Spleen (tissue), 11 donors: Measurements from ENCODE around the gene HOXD4. TPM values are rescaled to one million over a fixed set of nuclear protein-coding genes. Genes with fewer than 3 reads are reported as not detected.
A peak's percentile ranks its signal among the peaks of the same experiment; 100 is the strongest.

Experiments
- DNase-seq: peaks from one replicate; pipeline ENCODE4 v3.0.0-alpha.2; 2020
- H3K27ac ChIP-seq, 8 donors: fragments of 200-600 bp; sonication (generic) in 7 of 8; 1 replicate in 4 of 8; 2 replicates in 4 of 8; pipeline versions ENCODE4 v1.5.0 to v1.8.0; 2016 to 2021; ENCODE audit warnings: inconsistent platforms in 4 of 8, mild to moderate bottlenecking in 4 of 8, moderate library complexity in 1 of 8
- H3K27me3 ChIP-seq, 7 donors: fragments of 200-600 bp; sonication (generic) in 6 of 7; replicated peaks in 1 of 7; 1 replicate in 4 of 7; 2 replicates in 3 of 7; pipeline versions ENCODE4 v1.5.0 to v1.8.0; 2016 to 2021; ENCODE audit warnings: inconsistent platforms in 3 of 7, mild to moderate bottlenecking in 1 of 7
- H3K36me3 ChIP-seq, 6 donors: fragments of 200-600 bp; sonication (generic) in 5 of 6; 1 replicate in 4 of 6; 2 replicates in 2 of 6; pipeline versions ENCODE4 v1.5.0 to v1.8.0; 2016 to 2021; ENCODE audit warnings: inconsistent platforms in 2 of 6
- H3K4me1 ChIP-seq, 6 donors: fragments of 200-600 bp; sonication (generic) in 5 of 6; 1 replicate in 3 of 6; 2 replicates in 3 of 6; pipeline versions ENCODE4 v1.5.0 to v1.8.0; 2016 to 2021; ENCODE audit warnings: inconsistent platforms in 3 of 6
- H3K4me3 ChIP-seq, 8 donors: fragments of 200-600 bp; sonication (generic) in 7 of 8; 1 replicate in 4 of 8; 2 replicates in 4 of 8; pipeline versions ENCODE4 v1.5.0 to v1.8.0; 2016 to 2021; ENCODE audit warnings: inconsistent platforms in 4 of 8, mild to moderate bottlenecking in 4 of 8, moderate library complexity in 2 of 8
- H3K9me3 ChIP-seq, 8 donors: fragments of 200-600 bp; sonication (generic) in 7 of 8; 1 replicate in 4 of 8; 2 replicates in 4 of 8; pipeline versions ENCODE4 v1.5.0 to v1.8.0; 2016 to 2021; ENCODE audit warnings: inconsistent platforms in 4 of 8
- CTCF ChIP-seq, 11 experiments: fragments of 200-600 bp in 7 of 11; fragments of 450-650 bp in 4 of 11; sonication (generic) in 4 of 11; IDR thresholded peaks in 8 of 11; conservative IDR thresholded peaks in 3 of 11; 1 replicate in 7 of 11; 2 replicates in 4 of 11; pipeline versions ENCODE4 v1.4.0 to v1.8.0; 2016 to 2021; ENCODE audit warnings: antibody characterized with exemption in 11 of 11, inconsistent platforms in 4 of 11, mild to moderate bottlenecking in 1 of 11
- POLR2A ChIP-seq, 3 donors: fragments of 450-650 bp; IDR thresholded peaks; one replicate each; pipeline ENCODE4 v1.5.1; 2017; ENCODE audit warnings: antibody characterized with exemption in 3 of 3, mild to moderate bottlenecking in 1 of 3
- POLR2AphosphoS5 ChIP-seq, 3 donors: sonication (generic); formaldehyde crosslinking; IDR thresholded peaks; one replicate each; pipeline ENCODE4 v1.5.1; 2017; ENCODE audit warnings: antibody characterized with exemption in 3 of 3
- WGBS, 5 donors: extraction: QIAGEN DNeasy Blood & Tissue Kit in 3 of 5; methylation state at CpG; one replicate each; pipeline versions ENCODE4 v1.1.5 to v1.1.7; 2013 to 2018; 5-methylcytosine and 5-hydroxymethylcytosine counted together
- intact Hi-C: fragments of 100-400 bp; cut with DNase I; formaldehyde crosslinking; loops from one replicate; pipeline ENCODE4 v1.15.0; 2023; ENCODE audit warnings: low total_unique reads
- polyA plus RNA-seq, 3 donors: library from polyadenylated mRNA; stranded (reverse); fragments of 200-250 nt; gene quantifications; one replicate each; pipeline ENCODE4 v1.2.1, GENCODE V29; 2013
- total RNA-seq, 7 donors: library from RNA; depleted of rRNA in 3 of 7; stranded (reverse); fragments of >200 nt in 3 of 7; fragmentation: NEBNext Ultra II Directional in 4 of 7; extraction: Animal tissue kit (Norgen Biotek cat#: 25700) in 4 of 7; gene quantifications; one replicate each; pipeline versions ENCODE4 v1.1.0 to v1.2.1, GENCODE V29; 2016 to 2021
- donor health status: healthy with polysubstance abuse.
- donor health status: DM: no; HTN: no; CAD: no; lungs with moderate emphysema.
- donor health status: DM: no; HTN: no; CAD: no.
- donor health status: Bipolar disorder and iron deficiency.
- donor health status: healthy.
- donor health status: DM: no; HTN: no; CAD: no.
- donor health status: DM: yes; HTN: yes; CAD: no.

The HOXD4 gene
- total and polyA plus RNA-seq, 10 donors: 0.88 to 9.8 (median 6.5) TPM

- 17 to 43% (median 30%) methylated on average over 36 to 60 of the region's 60 CpGs for WGBS, 5 donors
- H3K36me3 ChIP-seq: peaks cover 0 to 7% (median 0%) of the 10 kb centered on the region in 6 donors
- no peak overlapping the region for H3K4me3 ChIP-seq
- peaks cover 0 to 19% (median 10%) of the 10 kb centered on the region in 6 donors for H3K4me1 ChIP-seq
- H3K27me3 ChIP-seq: peaks cover 6 to 100% (median 56%) of the 10 kb centered on the region in 7 donors
- no peak overlapping the region for H3K27ac ChIP-seq
- no peak for TF ChIP-seq POLR2A (IDR thresholded peaks at IDR 0.05)
- no peak for TF ChIP-seq CTCF (IDR thresholded peaks at IDR 0.05 in 8 of 11, conservative IDR thresholded peaks at IDR 0.05 in 3 of 11)
- no peak for TF ChIP-seq POLR2AphosphoS5 (IDR thresholded peaks at IDR 0.05)
- peak; percentile 64 for DNase-seq
- no peaks in the 10 kb centered on the region for H3K9me3 ChIP-seq
- intact Hi-C loops: no loop called here
Measured at GRCh38 chr2:176172007-176172894, 20.9 kb downstream of the HOXD4 start.

- peaks cover 0 to 7% (median 0%) of the 10 kb centered on the region in 6 donors for H3K36me3 ChIP-seq
- H3K4me3 ChIP-seq: no peak overlapping the region
- 29 to 39% (median 34%) methylated on average over 14 of the region's 14 CpGs for WGBS, 5 donors
- H3K9me3 ChIP-seq: no peaks in the 10 kb centered on the region
- H3K27ac ChIP-seq: no peak overlapping the region
- intact Hi-C loops: no loop called here
- TF ChIP-seq POLR2AphosphoS5 (IDR thresholded peaks at IDR 0.05): no peak
- TF ChIP-seq CTCF (IDR thresholded peaks at IDR 0.05 in 8 of 11, conservative IDR thresholded peaks at IDR 0.05 in 3 of 11): no peak
- TF ChIP-seq POLR2A (IDR thresholded peaks at IDR 0.05): no peak
- DNase-seq: no peak
- H3K4me1 ChIP-seq: peaks cover 3 to 26% (median 14%) of the 10 kb centered on the region in 6 donors
- peaks cover 6 to 100% (median 59%) of the 10 kb centered on the region in 7 donors for H3K27me3 ChIP-seq
Measured at GRCh38 chr2:176172895-176173566, 21.7 kb downstream of the HOXD4 start.

- Histone ChIP-seq H3K4me3 (no peak overlapping the region), H3K36me3 (peaks cover 0 to 7% (median 0%) of the 10 kb centered on the region in 6 donors), H3K9me3 (no peaks in the 10 kb centered on the region), H3K27ac (no peak overlapping the region), H3K27me3 (peaks cover 6 to 100% (median 65%) of the 10 kb centered on the region in 7 donors), H3K4me1 (peaks cover 5 to 33% (median 19%) of the 10 kb centered on the region in 6 donors)
- WGBS, 5 donors: 23 to 30% (median 29%) methylated on average over 7 of the region's 7 CpGs
- no peak for DNase-seq
- intact Hi-C loops: no loop called here
- TF ChIP-seq POLR2AphosphoS5 (IDR thresholded peaks at IDR 0.05) (no peak), CTCF (IDR thresholded peaks at IDR 0.05 in 8 of 11, conservative IDR thresholded peaks at IDR 0.05 in 3 of 11) (no peak), POLR2A (IDR thresholded peaks at IDR 0.05) (no peak)
Measured at GRCh38 chr2:176173567-176174381, 22.4 kb downstream of the HOXD4 start.
